Lower leg skin (tissue), 4 donors: Measurements from ENCODE around the gene UBL4B. TPM values are rescaled to one million over a fixed set of nuclear protein-coding genes. Genes with fewer than 3 reads are reported as not detected.

Experiments
- DNase-seq, 2 donors: peaks; one replicate each; pipeline ENCODE4 v3.0.0-alpha.2; 2019; ENCODE audit warnings: low spot score in 2 of 2
- H3K4me3 ChIP-seq: fragments of 200-600 bp; sonication (generic); 2 replicates; pipeline ENCODE4 v1.5.1; 2017; ENCODE audit warnings: mild to moderate bottlenecking, low read depth; ENCODE audit not compliant: poor library complexity, severe bottlenecking
- POLR2A ChIP-seq, 2 donors: fragments of 450-650 bp; IDR thresholded peaks; one replicate each; pipeline ENCODE4 v1.6.1; 2016 to 2017; ENCODE audit warnings: antibody characterized with exemption in 2 of 2, mild to moderate bottlenecking in 1 of 2, moderate library complexity in 1 of 2
- WGBS, 2 donors: methylation state at CpG; one replicate each; pipeline ENCODE4 v1.1.5; 2018; 5-methylcytosine and 5-hydroxymethylcytosine counted together
- intact Hi-C: fragments of 100-400 bp; cut with DNase I; formaldehyde crosslinking; loops from one replicate; pipeline ENCODE4 v1.15.0; 2023; ENCODE audit warnings: low total_unique reads
- total RNA-seq, 4 donors: library from RNA; depleted of rRNA; stranded (reverse); fragments of >200 nt; gene quantifications; one replicate each; pipeline ENCODE4 v1.1.0, GENCODE V29; 2016
- TF ChIP-seq, protein P1 (sequence below), 3 donors: fragments of 450-650 bp; IDR thresholded peaks; one replicate each; pipeline ENCODE4 v1.5.1; 2016; ENCODE audit warnings: antibody characterized with exemption in 3 of 3, mild to moderate bottlenecking in 3 of 3, moderate library complexity in 2 of 3

Gene UBL4B
- total RNA-seq, 4 donors from 2014 or later = 3.0 TPM; not detected in 3

DNA sequence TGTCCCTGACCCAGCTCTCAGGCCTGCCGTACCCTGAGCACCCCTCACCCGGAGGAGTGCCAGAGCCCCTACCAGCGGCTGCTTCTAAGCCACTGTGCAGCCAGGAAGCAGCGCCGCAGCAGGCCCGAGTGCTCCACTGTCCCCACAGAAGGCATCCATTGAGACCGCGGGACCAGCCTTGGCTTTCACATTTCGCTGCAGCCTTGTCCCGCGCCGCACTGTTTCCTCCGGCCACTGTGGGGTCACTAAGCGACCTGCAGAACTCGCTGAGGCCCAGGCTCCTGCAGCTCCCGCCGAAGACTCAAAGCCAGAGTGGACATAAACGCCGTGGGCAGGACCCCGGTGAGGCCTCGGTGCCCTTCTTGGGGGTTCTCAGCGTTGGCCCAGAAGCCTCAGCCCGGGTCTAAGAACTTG, 44.8 kb upstream of the UBL4B start:
- WGBS, 2 donors = 80 to 85% methylated on average over 14 to 23 of the region's 23 CpGs
- no peak overlapping the region for H3K4me3 ChIP-seq
- intact Hi-C loops = no loop called here
- DNase-seq = no peak
- TF ChIP-seq, protein P1, sequence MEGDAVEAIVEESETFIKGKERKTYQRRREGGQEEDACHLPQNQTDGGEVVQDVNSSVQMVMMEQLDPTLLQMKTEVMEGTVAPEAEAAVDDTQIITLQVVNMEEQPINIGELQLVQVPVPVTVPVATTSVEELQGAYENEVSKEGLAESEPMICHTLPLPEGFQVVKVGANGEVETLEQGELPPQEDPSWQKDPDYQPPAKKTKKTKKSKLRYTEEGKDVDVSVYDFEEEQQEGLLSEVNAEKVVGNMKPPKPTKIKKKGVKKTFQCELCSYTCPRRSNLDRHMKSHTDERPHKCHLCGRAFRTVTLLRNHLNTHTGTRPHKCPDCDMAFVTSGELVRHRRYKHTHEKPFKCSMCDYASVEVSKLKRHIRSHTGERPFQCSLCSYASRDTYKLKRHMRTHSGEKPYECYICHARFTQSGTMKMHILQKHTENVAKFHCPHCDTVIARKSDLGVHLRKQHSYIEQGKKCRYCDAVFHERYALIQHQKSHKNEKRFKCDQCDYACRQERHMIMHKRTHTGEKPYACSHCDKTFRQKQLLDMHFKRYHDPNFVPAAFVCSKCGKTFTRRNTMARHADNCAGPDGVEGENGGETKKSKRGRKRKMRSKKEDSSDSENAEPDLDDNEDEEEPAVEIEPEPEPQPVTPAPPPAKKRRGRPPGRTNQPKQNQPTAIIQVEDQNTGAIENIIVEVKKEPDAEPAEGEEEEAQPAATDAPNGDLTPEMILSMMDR (IDR thresholded peaks at IDR 0.05) = no peak
- TF ChIP-seq POLR2A (IDR thresholded peaks at IDR 0.05) = no peak

GRCh38 chr1:110067893-110068645, 44.2 kb upstream of the UBL4B start:
- no peak overlapping the region for H3K4me3 ChIP-seq
- no peak for DNase-seq
- WGBS, 2 donors = 19 to 21% methylated on average over 45 to 63 of the region's 68 CpGs
- intact Hi-C loops = no loop called here
- TF ChIP-seq, protein P1 (IDR thresholded peaks at IDR 0.05) = no peak
- no peak for TF ChIP-seq POLR2A (IDR thresholded peaks at IDR 0.05)

- intact Hi-C loops = no loop called here
- TF ChIP-seq, protein P1 (IDR thresholded peaks at IDR 0.05) = no peak
- TF ChIP-seq POLR2A (IDR thresholded peaks at IDR 0.05) = no peak
- H3K4me3 ChIP-seq = no peak overlapping the region
- DNase-seq = no peak
- WGBS, 2 donors = 13 to 14% methylated on average over 65 to 68 of the region's 68 CpGs
Observed at GRCh38 chr1:110068646-110069403, 43.4 kb upstream of the UBL4B start.

DNA sequence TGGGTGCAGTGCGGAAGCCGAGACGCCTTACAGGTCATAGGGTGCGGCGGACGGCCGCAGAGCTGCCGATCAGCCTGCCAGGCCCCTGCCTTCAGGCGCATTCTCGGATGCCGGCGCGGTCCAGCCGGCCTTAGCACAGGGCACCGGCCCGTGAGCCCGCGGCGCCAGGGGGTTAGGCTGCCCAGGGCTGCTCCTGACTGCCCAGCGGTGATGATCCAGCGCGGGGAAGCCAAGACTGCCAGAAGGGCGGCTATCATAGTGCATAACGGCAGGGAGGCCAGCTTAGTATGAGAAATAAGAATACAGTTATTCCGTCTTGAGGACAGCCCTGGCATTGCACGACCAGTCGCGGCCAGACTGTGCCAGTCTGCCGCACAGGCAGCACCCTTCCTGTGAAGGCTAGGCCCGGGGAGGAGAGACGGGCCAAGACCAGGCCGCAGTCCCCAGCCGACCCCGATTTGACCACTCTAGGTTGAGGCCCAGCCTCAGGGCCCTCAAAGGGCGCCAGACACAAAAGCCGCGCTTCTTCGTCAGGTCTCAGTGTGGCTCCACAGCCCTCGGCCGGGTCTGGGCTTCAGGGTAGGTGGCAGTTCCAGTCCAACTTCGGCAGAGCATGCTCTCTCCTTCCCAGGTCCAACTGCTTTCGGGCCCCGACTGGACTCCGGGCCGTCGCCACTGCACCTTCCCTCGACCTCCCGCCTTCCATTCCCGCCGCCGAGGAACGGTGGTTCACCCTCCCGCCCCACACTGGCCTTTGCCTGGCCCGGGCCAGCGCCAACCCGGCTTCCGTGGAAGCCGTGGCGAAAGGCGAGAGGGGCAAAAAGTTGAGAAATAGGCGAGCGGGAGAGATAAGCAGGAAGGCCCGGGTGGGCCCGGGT, 42.6 kb upstream of the UBL4B start:
- 48% methylated on average over 37 to 61 of the region's 64 CpGs for WGBS, 2 donors
- TF ChIP-seq, protein P1 (IDR thresholded peaks at IDR 0.05) = no peak
- no peak for TF ChIP-seq POLR2A (IDR thresholded peaks at IDR 0.05)
- DNase-seq = no peak
- peak overlapping the region; percentile 2 for H3K4me3 ChIP-seq
- intact Hi-C loops = no loop called here

DNA sequence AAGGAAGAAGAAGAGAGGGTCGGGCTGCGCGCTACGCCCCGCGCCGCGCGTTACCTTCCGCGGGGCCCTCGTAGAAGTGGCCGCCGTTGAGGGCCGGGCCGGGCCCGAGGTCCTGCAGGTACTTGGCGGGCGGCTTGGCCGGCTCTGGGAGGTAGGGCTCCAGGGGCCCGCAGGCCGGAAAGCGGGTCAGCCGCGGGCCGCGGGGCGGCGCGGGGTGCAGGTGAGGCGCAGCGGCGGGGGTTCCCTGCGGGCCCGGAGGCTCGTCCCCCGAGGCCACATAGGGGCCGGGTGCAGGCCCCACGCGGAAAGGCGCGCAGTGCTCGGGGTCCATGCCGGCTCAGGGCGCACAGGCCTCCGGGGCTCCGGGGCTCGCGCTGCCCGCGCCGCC, 42.0 kb upstream of the UBL4B start:
- intact Hi-C loops = no loop called here
- no peak for TF ChIP-seq POLR2A (IDR thresholded peaks at IDR 0.05)
- TF ChIP-seq, protein P1 (IDR thresholded peaks at IDR 0.05) = no peak
- DNase-seq = no peak
- 8 to 13% methylated on average over 40 to 43 of the region's 52 CpGs for WGBS, 2 donors
- H3K4me3 ChIP-seq = peak overlapping the region; percentile 2
